SH-SY5Y (cell line): ENCODE data around the gene ATG7.

Experiments used
- GATA2 ChIP-seq: IDR thresholded peaks from 2 replicates; pipeline ENCODE4 v1.6.1; 2011; ENCODE audit warnings: mild to moderate bottlenecking, low read depth, low read length
- GATA3 ChIP-seq: IDR thresholded peaks from 2 replicates; pipeline ENCODE4 v1.6.1; 2011; ENCODE audit warnings: low read depth, mild to moderate bottlenecking, low read length, moderate library complexity

DNA sequence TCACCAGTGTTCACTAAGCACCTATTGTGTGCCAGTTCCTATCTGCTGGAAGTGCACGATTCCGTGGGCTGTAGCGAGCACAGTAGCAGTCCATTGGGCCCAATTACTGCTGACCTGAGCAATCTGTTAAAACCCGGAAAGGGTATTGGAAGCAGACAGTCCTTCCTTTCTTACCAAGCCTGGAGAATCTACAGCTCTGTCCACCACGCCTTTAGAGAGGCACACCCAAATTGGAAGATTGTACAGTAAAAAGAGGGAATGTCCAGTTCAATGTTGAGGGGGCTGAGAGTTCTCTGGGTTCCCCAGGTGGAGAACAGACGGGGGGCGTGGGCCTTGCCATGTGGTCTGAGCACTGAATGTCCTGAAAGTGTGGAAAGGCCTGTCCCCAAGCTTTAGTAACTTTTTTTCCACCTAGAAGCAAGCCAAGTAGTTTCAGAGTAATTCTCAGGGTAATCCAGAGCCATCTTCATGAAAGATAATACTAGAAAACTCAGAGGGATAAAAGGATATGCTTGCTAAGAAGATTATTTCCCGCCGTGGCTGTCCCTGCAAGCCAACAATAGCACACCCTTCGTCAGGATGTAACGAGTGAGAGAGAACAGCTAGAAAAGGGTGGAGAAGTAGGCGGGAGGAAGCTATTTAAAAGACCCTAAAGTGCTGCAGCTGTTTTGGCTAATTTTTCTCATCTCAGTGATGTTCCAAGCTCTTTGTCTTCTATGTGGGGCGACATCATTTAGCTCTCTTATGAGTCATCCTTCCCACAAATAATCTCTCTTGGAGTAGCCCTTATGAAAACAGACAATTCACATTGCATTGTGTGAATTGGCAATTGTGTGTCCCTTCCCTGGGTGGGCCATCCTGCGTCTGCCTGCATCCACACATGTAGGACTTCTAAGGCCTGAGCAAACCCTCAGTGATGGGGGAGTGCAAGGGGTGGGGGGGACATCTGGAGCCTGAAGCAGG lies 181.0 kb downstream of the ATG7 start:
- TF ChIP-seq GATA2 (no peak), GATA3 (no peak)
